Inferior parietal cortex (tissue), 1 donor: ENCODE results near the gene MSANTD7.
"Not testable (repeated sequence)": the region's sequence is repeated elsewhere in the genome, so short reads cannot be mapped to it uniquely, and the experiment has no call there.

Experiments used
- DNase-seq: peaks from one replicate; pipeline ENCODE4 v3.0.0-alpha.2; 2016; ENCODE audit errors: extremely low spot score

The MSANTD7 gene

GRCh38 chr10:14837003-14837756, 926 bp upstream of the MSANTD7 start:
- DNase-seq: peak; percentile 66

DNA sequence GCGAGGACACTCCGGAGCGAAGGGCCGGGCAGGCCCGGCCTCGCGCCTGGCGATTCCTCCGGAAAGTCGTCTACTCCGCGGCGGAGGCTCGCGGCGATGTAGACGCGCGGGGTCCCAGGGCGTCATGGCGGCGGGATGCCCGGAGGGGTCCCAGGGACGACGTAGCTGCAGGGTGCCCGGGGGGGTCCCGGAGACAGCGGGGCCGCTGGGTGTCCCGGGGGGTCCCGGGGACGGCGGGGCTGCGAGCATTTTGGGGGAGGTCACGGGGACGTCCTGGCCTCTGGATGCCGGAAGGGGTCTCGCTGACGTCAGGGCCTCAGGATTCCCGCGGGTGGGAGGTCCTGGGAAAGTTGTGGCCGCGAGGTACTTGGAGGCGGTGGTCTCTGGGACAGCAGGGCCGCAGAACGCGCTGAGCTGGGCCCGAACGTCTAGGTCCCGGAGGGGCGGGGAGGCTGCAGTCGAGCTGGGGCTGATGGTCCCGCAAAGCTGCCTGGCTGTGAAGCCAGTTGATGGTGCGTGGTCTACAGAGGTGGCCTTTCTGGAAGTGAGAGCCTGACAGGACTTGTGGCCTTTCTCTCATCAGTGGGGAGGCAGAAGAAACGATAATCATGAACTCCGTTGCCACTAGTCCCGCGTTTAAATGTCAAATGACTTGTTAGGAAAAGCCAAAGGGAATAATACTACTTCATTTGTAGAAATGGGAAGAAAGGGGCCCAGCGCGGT, 637 bp downstream of the MSANTD7 start:
- DNase-seq: no peak

DNA sequence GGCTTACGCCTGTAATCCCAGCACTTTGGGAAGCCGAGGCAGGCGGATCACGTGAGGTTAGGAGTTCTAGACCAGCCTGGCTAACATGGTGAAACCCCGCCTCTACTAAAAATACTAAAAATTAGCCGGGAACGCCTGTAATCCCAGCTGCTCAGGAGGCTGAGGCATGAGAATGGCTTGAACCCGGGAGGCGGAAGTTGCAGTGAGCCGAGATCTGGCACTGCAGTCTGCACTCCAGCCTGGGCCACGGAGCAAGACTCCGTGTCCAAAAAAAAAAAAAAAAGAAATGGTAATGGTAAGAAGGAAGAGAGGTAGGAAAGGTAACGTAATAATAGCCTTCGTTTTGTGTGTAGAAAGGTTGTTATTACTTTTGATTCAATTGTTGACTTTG, 1.2 kb downstream of the MSANTD7 start:
- DNase-seq: no peak

DNA sequence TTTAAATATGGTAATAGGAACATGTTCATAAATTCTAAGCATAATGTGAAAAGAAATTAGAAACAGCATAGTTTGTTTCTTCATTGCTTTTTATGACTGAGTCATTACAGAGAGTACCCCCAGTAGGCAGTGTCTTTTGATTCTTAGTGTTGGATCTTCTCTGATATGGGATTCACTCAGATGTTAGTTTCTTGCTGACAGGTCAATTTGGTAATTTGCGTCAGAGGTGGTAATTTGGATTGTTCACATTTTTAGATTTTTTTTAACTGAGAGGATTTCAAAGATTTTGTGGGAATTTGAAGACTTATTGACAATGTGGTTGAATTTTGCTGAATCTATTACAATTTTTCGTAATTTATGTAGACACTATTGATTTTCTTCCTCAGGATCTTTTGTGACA, 2.1 kb downstream of the MSANTD7 start:
- DNase-seq: no peak

DNA sequence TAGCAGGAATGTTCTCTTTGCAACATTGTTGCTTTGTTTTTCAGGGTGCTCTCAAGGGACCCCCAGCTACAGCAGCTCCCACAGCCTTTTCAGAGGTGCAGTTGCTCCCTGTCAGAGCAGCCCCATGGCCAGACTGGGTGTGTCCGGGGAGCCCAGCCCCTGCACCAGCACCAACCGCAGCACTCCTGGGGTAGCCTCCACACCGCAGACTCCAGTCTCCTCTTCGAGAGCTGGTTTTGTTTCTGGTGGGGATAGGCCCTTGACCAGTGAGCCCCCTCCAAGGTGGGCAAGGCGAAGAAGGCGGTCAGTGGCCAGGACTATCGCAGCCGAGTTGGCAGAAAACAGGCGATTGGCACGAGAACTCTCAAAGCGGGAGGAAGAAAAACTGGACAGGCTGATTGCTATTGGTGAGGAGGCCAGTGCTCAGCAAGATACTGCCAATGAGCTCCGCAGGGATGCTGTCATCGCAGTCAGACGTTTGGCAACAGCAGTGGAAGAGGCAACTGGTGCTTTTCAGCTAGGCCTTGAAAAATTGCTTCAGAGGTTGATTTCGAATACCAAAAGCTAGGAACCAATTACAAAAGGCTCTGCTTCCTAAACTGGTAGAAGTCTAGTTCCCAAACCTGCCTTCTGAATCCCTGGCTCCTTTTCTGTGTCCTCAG, 5.4 kb downstream of the MSANTD7 start:
- DNase-seq: no peak

DNA sequence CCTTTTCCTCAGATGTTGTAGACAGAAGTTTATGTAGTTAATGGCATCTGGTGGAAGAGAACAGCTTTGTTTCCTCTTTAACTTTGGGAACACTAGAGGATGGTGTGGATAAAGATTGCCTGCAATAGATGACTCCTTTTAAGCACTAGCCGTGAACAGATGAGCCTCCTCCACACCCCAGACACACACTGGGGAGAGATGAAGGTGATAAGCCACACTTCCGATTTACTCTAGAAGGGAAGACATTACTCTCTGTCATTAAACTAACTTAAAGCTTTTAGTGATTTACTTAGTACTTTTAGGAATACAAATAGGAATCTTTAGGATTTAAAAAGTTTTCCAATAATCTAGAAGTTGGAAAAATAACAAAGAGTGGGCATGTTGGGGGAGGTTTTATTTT, 6.8 kb downstream of the MSANTD7 start:
- no peak for DNase-seq

- no peak for DNase-seq
Measured at GRCh38 chr10:14852236-14852635, 14.1 kb downstream of the MSANTD7 start.

GRCh38 chr10:14855453-14855852, 17.3 kb downstream of the MSANTD7 start:
- no peak for DNase-seq

GRCh38 chr10:14858338-14858960, 20.3 kb downstream of the MSANTD7 start:
- DNase-seq: no peak

DNA sequence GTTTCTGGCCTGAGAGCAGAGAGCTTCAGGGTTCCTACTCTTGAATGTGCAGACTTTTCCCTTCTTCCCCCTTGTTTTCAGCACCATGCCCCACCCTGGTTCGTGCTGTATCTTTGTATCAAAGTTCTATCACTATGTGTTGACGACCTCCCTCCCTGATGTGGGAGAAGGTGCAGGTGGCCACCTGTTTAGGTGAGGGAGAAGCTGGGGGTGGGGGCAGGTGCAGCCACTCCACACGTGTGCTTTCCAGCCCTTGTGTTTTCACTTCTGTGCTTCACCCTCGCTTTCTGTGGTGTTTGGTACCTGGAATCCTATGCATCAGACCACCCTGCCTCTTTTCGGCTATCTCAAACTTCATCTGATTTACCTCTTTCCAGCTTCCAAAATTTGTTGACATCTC, 20.9 kb downstream of the MSANTD7 start:
- DNase-seq: no peak

- no peak for DNase-seq
Measured at GRCh38 chr10:14859775-14860174, 21.7 kb downstream of the MSANTD7 start.

DNA sequence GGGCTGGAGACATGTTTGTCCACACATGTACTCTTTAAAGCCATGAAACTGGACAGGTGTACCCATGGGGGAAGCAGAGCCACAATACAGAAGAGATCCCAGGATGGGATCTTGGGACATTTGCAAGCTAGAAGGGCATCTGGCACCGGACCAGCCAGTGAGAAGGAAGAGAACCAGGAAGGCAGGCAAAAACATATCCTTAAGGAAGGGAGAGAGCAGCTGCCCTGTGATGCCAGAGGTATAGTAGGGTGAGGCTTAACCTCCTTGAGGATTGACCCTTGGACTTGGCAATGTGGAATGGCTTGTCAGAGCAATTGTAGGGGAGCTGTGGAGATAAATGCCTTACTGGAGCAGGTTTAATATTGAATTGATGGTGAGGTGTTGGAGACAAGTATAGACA, 22.7 kb downstream of the MSANTD7 start:
- DNase-seq: no peak

GRCh38 chr10:14864466-14864865, 26.4 kb downstream of the MSANTD7 start:
- DNase-seq: not testable (repeated sequence)

- DNase-seq: not testable (repeated sequence)
Measured at GRCh38 chr10:14864871-14865270, 26.8 kb downstream of the MSANTD7 start.

GRCh38 chr10:14873090-14873760, 35.1 kb downstream of the MSANTD7 start:
- DNase-seq: no peak

DNA sequence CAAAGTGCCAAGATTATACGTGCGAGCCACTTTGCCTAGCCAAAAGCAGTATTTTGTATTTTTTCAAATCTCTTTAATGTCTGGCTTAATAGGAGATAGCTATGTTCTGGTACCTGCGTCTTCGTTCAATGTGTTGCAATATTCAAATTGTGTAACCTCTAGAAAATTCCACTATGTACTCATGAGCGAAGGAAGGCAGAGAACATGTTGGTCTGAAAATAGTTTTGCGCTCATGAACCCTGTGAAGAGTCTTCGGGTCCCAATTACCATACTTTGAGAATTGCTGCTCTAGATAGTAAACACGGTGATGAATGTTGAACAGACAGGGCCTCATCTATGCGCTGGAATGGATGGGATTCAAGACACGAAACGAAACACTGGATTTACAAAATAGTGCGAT, 37.8 kb downstream of the MSANTD7 start:
- DNase-seq: no peak

DNA sequence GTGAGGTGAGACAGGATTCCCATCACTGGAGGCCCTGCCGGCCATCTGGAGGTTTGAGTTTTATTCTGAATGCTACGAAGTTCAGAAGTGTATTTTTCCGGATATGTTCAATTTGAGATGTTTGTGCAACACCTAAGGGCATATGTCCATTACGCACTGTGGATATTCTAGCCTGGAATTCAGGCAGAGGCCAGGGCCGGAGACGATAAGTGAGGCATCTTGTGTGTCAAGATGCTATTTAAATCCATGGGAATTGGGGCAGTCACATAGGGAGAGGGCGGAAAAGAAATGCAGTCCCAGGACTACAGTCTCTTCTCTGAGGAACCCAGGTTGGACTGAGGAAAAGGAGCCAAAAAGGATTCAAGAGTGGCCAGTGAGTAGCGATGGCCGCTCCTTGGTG, 38.7 kb downstream of the MSANTD7 start:
- no peak for DNase-seq

GRCh38 chr10:14878266-14879123, 40.4 kb downstream of the MSANTD7 start, which contains the start of gene SUV39H2:
Gene SUV39H2 (plus strand): TSS chr10:14878866. CDS start chr10:14878889, 23 bp downstream.
- DNase-seq: peak; percentile 91

GRCh38 chr10:14879124-14879927, 41.2 kb downstream of the MSANTD7 start:
- DNase-seq: no peak

DNA sequence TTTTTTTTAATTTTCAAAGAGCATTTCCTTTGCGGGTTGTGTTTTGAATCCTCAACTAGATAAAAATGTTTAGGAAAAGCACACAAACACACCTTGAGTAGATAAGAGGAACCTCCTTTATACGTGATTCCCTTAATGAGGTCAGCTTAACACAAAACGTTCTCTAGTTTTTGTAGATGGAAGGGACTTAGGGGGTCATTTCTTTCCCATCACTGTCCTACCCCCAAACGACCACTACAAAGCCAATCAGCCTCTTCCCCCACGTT, 41.8 kb downstream of the MSANTD7 start:
- no peak for DNase-seq
